IPS DF 4.7 (cell line): ENCODE measurements around the gene FOCAD.
"Not testable (repeated sequence)": the region's sequence is repeated elsewhere in the genome, so short reads cannot be mapped to it uniquely, and the experiment has no call there.

Source experiments
- DNase-seq: peaks from one replicate; pipeline ENCODE4 v3.0.0-alpha.2; 2013; ENCODE audit warnings: low spot score; ENCODE audit errors: extremely low read depth

The FOCAD gene

GRCh38 chr9:20684035-20684874 is at the start of gene FOCAD:
Gene FOCAD (plus strand): TSS chr9:20684259. CDS start chr9:20715354, 31,095 bp downstream.
- peak; percentile 36 for DNase-seq

GRCh38 chr9:20634895-20635294 is 49.2 kb upstream of the FOCAD start:
- DNase-seq = no peak

GRCh38 chr9:20636888-20637440 is 47.1 kb upstream of the FOCAD start:
- DNase-seq = no peak

- no peak for DNase-seq
Measured at GRCh38 chr9:20640331-20641187, 43.5 kb upstream of the FOCAD start.

GRCh38 chr9:20642045-20642444 is 42.0 kb upstream of the FOCAD start:
- DNase-seq = no peak

GRCh38 chr9:20643660-20644059 is 40.4 kb upstream of the FOCAD start:
- DNase-seq = no peak

GRCh38 chr9:20646656-20647055 is 37.4 kb upstream of the FOCAD start:
- DNase-seq = no peak

GRCh38 chr9:20649381-20649780 is 34.7 kb upstream of the FOCAD start:
- no peak for DNase-seq

- DNase-seq = no peak
Measured at GRCh38 chr9:20650313-20650712, 33.7 kb upstream of the FOCAD start.

- DNase-seq = no peak
Measured at GRCh38 chr9:20650750-20651299, 33.2 kb upstream of the FOCAD start.

- no peak for DNase-seq
Measured at GRCh38 chr9:20651939-20652338, 32.1 kb upstream of the FOCAD start.

GRCh38 chr9:20658246-20658667 is 25.8 kb upstream of the FOCAD start:
- not testable (repeated sequence) for DNase-seq

GRCh38 chr9:20658677-20659473 is 25.2 kb upstream of the FOCAD start:
- no peak for DNase-seq

- no peak for DNase-seq
Measured at GRCh38 chr9:20659474-20659967, 24.5 kb upstream of the FOCAD start.

GRCh38 chr9:20662156-20662555 is 21.9 kb upstream of the FOCAD start:
- DNase-seq = no peak

GRCh38 chr9:20663133-20663532 is 20.9 kb upstream of the FOCAD start:
- no peak for DNase-seq

GRCh38 chr9:20664501-20664900 is 19.6 kb upstream of the FOCAD start:
- no peak for DNase-seq

GRCh38 chr9:20670395-20670794 is 13.7 kb upstream of the FOCAD start:
- DNase-seq = no peak

- no peak for DNase-seq
Measured at GRCh38 chr9:20671635-20672034, 12.4 kb upstream of the FOCAD start.

- not testable (repeated sequence) for DNase-seq
Measured at GRCh38 chr9:20673537-20673936, 10.5 kb upstream of the FOCAD start.

GRCh38 chr9:20681467-20681866 is 2.6 kb upstream of the FOCAD start:
- no peak for DNase-seq
